HG02759 (cell line): ENCODE results near the gene CROCC2.

Experiments
- ATAC-seq: cut with Tn5 transposase; IDR thresholded peaks from one replicate; pipeline ENCODE4 v1.9.1; 2021; ENCODE audit warnings: mild to moderate bottlenecking, moderate library complexity; ENCODE audit not compliant: unreplicated experiment

Gene CROCC2

GRCh38 chr2:241008711-241009121, 102.6 kb downstream of the CROCC2 start:
- ATAC-seq: no peak

- no peak for ATAC-seq
Measured at GRCh38 chr2:241009191-241009590, 103.1 kb downstream of the CROCC2 start.

- no peak for ATAC-seq
Measured at GRCh38 chr2:241009601-241010530, 103.7 kb downstream of the CROCC2 start.

- no peak for ATAC-seq
Measured at GRCh38 chr2:241010531-241011295, 104.6 kb downstream of the CROCC2 start.

- no peak for ATAC-seq
Measured at GRCh38 chr2:241011296-241011600, 105.1 kb downstream of the CROCC2 start.

- no peak for ATAC-seq
Measured at GRCh38 chr2:241011751-241012510, 105.8 kb downstream of the CROCC2 start.

- ATAC-seq: no peak
Measured at GRCh38 chr2:241014224-241014623, 108.1 kb downstream of the CROCC2 start.

GRCh38 chr2:241014764-241015163, 108.6 kb downstream of the CROCC2 start:
- ATAC-seq: no peak

- no peak for ATAC-seq
Measured at GRCh38 chr2:241015439-241015838, 109.3 kb downstream of the CROCC2 start.

GRCh38 chr2:241017228-241017940, 111.2 kb downstream of the CROCC2 start:
- ATAC-seq: no peak

GRCh38 chr2:241018051-241018891, 112.1 kb downstream of the CROCC2 start:
- no peak for ATAC-seq

- no peak for ATAC-seq
Measured at GRCh38 chr2:241019441-241020139, 113.5 kb downstream of the CROCC2 start.

- no peak for ATAC-seq
Measured at GRCh38 chr2:241020201-241020600, 114.1 kb downstream of the CROCC2 start.

- ATAC-seq: no peak
Measured at GRCh38 chr2:241020629-241021190, 114.6 kb downstream of the CROCC2 start.

GRCh38 chr2:241025639-241026038, 119.5 kb downstream of the CROCC2 start:
- ATAC-seq: no peak

GRCh38 chr2:241029599-241030332, 123.6 kb downstream of the CROCC2 start:
- ATAC-seq: no peak

GRCh38 chr2:241030333-241030680, 124.2 kb downstream of the CROCC2 start:
- ATAC-seq: no peak

GRCh38 chr2:241030883-241031282, 124.7 kb downstream of the CROCC2 start:
- ATAC-seq: no peak
